PC-9 (cell line): ENCODE measurements around the gene CASP3. TPM values are rescaled to one million over a fixed set of nuclear protein-coding genes. Genes with fewer than 3 reads are reported as not detected.
A peak's percentile ranks its signal among the peaks of the same experiment; 100 is the strongest.
"Not testable (repeated sequence)": the region's sequence is repeated elsewhere in the genome, so short reads cannot be mapped to it uniquely, and the experiment has no call there.

Experiments
- BruUV-seq: library from RNA; stranded (reverse); fragments of 400-500 nt; replicated peaks from 2 replicates; lab custom pipeline; 2021; lab: Mats Ljungman, UMichigan
- CTCF ChIA-PET: fragments of 300-600 bp; sonication (Branson Sonifier 250); formaldehyde crosslinking; loops from one replicate; lab custom pipeline; 2022; ENCODE audit warnings: antibody characterized with exemption; lab: Charles Lee
- POLR2A ChIA-PET: fragments of 300-600 bp; sonication (Branson Sonifier 250); formaldehyde crosslinking; loops from one replicate; lab custom pipeline; 2022; ENCODE audit warnings: antibody characterized with exemption; ENCODE audit not compliant: unreplicated experiment; lab: Charles Lee
- DNase-seq, 2 experiments: peaks; one replicate each; pipeline versions ENCODE4 v3.0.0 to v3.0.0-alpha.2; 2015 to 2022; ENCODE audit warnings: mixed read lengths in 1 of 2
- H2AFZ ChIP-seq: fragments of 200-600 bp; sonication (generic); 2 replicates; pipeline ENCODE4 v1.8.1; 2017; ENCODE audit warnings: antibody characterized with exemption
- H3F3A ChIP-seq: fragments of 200-600 bp; sonication (generic); 2 replicates; pipeline ENCODE4 v1.8.1; 2017; ENCODE audit warnings: antibody characterized with exemption, mild to moderate bottlenecking, low read depth; ENCODE audit not compliant: insufficient read depth
- H3K27ac ChIP-seq: fragments of 200-600 bp; sonication (generic); 2 replicates; pipeline ENCODE4 v1.6.1; 2016; ENCODE audit warnings: mixed run types
- H3K27me3 ChIP-seq: fragments of 200-600 bp; sonication (generic); 2 replicates; pipeline ENCODE4 v1.6.1; 2016; ENCODE audit warnings: low read depth, mixed run types; ENCODE audit not compliant: insufficient read depth
- H3K36me3 ChIP-seq: fragments of 200-600 bp; sonication (generic); 2 replicates; pipeline ENCODE4 v1.6.1; 2016; ENCODE audit warnings: low read depth, mixed run types
- H3K4me1 ChIP-seq: fragments of 200-600 bp; sonication (generic); replicated peaks from 2 replicates; pipeline ENCODE4 v1.6.1; 2016; ENCODE audit warnings: mixed run types; ENCODE audit not compliant: insufficient read depth
- H3K4me2 ChIP-seq: fragments of 200-600 bp; sonication (generic); 2 replicates; pipeline ENCODE4 v1.6.1; 2017; ENCODE audit warnings: mixed run types
- H3K4me3 ChIP-seq: fragments of 200-600 bp; sonication (generic); 2 replicates; pipeline ENCODE4 v1.6.1; 2016; ENCODE audit warnings: mixed run types
- H3K79me2 ChIP-seq: fragments of 200-600 bp; sonication (generic); 2 replicates; pipeline ENCODE4 v1.6.1; 2017; ENCODE audit warnings: low read depth, mixed run types
- H3K9me2 ChIP-seq: fragments of 200-600 bp; sonication (generic); 2 replicates; pipeline ENCODE4 v1.8.1; 2017; ENCODE audit warnings: mild to moderate bottlenecking; ENCODE audit not compliant: insufficient read depth
- H3K9me3 ChIP-seq: fragments of 200-600 bp; sonication (generic); 2 replicates; pipeline ENCODE4 v1.8.1; 2016; ENCODE audit warnings: low read depth; ENCODE audit not compliant: insufficient read depth
- H4K20me1 ChIP-seq: fragments of 200-600 bp; sonication (generic); 2 replicates; pipeline ENCODE4 v1.8.1; 2017; ENCODE audit not compliant: insufficient read depth
- CTCF ChIP-seq: fragments of 200-600 bp; sonication (generic); conservative IDR thresholded peaks from 2 replicates; pipeline ENCODE4 v1.6.1; 2017; ENCODE audit warnings: mixed run types, antibody characterized with exemption, mild to moderate bottlenecking, moderate library complexity
- EZH2 ChIP-seq: fragments of 200-600 bp; sonication (generic); IDR thresholded peaks from 2 replicates; pipeline ENCODE4 v1.8.0; 2017; ENCODE audit warnings: antibody characterized with exemption, low read depth
- intact Hi-C: fragments of 100-400 bp; cut with micrococcal nuclease; formaldehyde crosslinking; loops from one replicate; pipeline ENCODE4 v1.10.0; 2022; ENCODE audit not compliant: unreplicated experiment
- total RNA-seq: library from RNA; stranded (reverse); gene quantifications from 2 replicates; pipeline ENCODE4 v1.2.3, GENCODE V29; 2021

The CASP3 gene
- total RNA-seq, 1 experiment from 2014 or later, result 35.7 TPM

- intact Hi-C loops, result no loop called here
- TF ChIP-seq EZH2 (no peak), CTCF (no peak)
- no peaks in the 10 kb centered on the region for H3K9me3 ChIP-seq
- H3K9me2 ChIP-seq, result no peaks in the 10 kb centered on the region
- POLR2A ChIA-PET, result interaction anchor here (0.7 kb wide), 1 partner anchor 1490 kb away, joined by 3 read pairs; no protein-coding TSS in a partner anchor
- no peak overlapping the region for H3K4me2 ChIP-seq
- CTCF ChIA-PET, result no interaction called here
- no peaks in the 10 kb centered on the region for H3K4me1 ChIP-seq
- H3K4me3 ChIP-seq, result no peak overlapping the region
- H3K79me2 ChIP-seq, result no peaks in the 10 kb centered on the region
- no peak overlapping the region for H3K27ac ChIP-seq
- H3K36me3 ChIP-seq, result no peaks in the 10 kb centered on the region
- no peaks in the 10 kb centered on the region for H3F3A ChIP-seq
- no peak for DNase-seq
- no peak overlapping the region for H2AFZ ChIP-seq
- no TSS peak for BruUV-seq
- no peaks in the 10 kb centered on the region for H4K20me1 ChIP-seq
- H3K27me3 ChIP-seq, result no peaks in the 10 kb centered on the region
These were observed 7.9 kb upstream of the CASP3 start for GRCh38 chr4:184657144-184657543.

GRCh38 chr4:184655889-184656869 is 6.9 kb upstream of the CASP3 start:
- no peaks in the 10 kb centered on the region for H3K36me3 ChIP-seq
- ChIA-PET POLR2A (no interaction called here), CTCF (interaction anchor here (0.9 kb wide), 1 partner anchor 29 kb away, joined by 4 read pairs; no protein-coding TSS in a partner anchor)
- no peak overlapping the region for H3K4me2 ChIP-seq
- intact Hi-C loops, result no loop called here
- no peak for TF ChIP-seq CTCF
- no peak for TF ChIP-seq EZH2
- BruUV-seq, result no TSS peak
- H3K27ac ChIP-seq, result no peak overlapping the region
- no peaks in the 10 kb centered on the region for H3K27me3 ChIP-seq
- H3K9me2 ChIP-seq, result no peaks in the 10 kb centered on the region
- H4K20me1 ChIP-seq, result no peaks in the 10 kb centered on the region
- H3K79me2 ChIP-seq, result no peaks in the 10 kb centered on the region
- no peaks in the 10 kb centered on the region for H3F3A ChIP-seq
- H3K4me3 ChIP-seq, result no peak overlapping the region
- H3K4me1 ChIP-seq, result no peaks in the 10 kb centered on the region
- H2AFZ ChIP-seq, result no peak overlapping the region
- DNase-seq, result no peak
- H3K9me3 ChIP-seq, result no peaks in the 10 kb centered on the region

GRCh38 chr4:184653650-184654049 is 4.4 kb upstream of the CASP3 start:
- peaks cover 4% of the 10 kb centered on the region; the same call in 1 of the 2 replicates for H3K4me1 ChIP-seq
- POLR2A ChIA-PET, result interaction anchor here (0.7 kb wide), 1 partner anchor 116 kb away, joined by 3 read pairs; no protein-coding TSS in a partner anchor
- H3K27ac ChIP-seq, result no peak overlapping the region
- H4K20me1 ChIP-seq, result no peaks in the 10 kb centered on the region
- intact Hi-C loops, result loop anchor here (5.0 kb wide), 1 partner anchor 94 kb away; no protein-coding TSS in a partner anchor
- no peak for TF ChIP-seq EZH2
- TF ChIP-seq CTCF, result no peak
- H3K4me3 ChIP-seq, result no peak overlapping the region
- no peaks in the 10 kb centered on the region for H3K9me2 ChIP-seq
- DNase-seq, result peak; percentile 7 to 39
- H3K36me3 ChIP-seq, result no peaks in the 10 kb centered on the region
- 0 out of 2 replicates have a peak, but pooled peaks cover 7% of the 10 kb centered on the region for H3K79me2 ChIP-seq
- CTCF ChIA-PET, result no interaction called here
- H3K4me2 ChIP-seq, result no peak overlapping the region
- H2AFZ ChIP-seq, result no peak overlapping the region
- H3F3A ChIP-seq, result no peaks in the 10 kb centered on the region
- H3K9me3 ChIP-seq, result no peaks in the 10 kb centered on the region
- H3K27me3 ChIP-seq, result no peaks in the 10 kb centered on the region
- BruUV-seq, result no TSS peak

GRCh38 chr4:184652681-184653080 is 3.4 kb upstream of the CASP3 start:
- H2AFZ ChIP-seq, DNase-seq, H3K36me3 ChIP-seq, H3K9me2 ChIP-seq, POLR2A ChIA-PET, H3K4me2 ChIP-seq, H3K9me3 ChIP-seq, H3K27ac ChIP-seq, H3F3A ChIP-seq, H3K4me3 ChIP-seq, H4K20me1 ChIP-seq, BruUV-seq, CTCF ChIA-PET, H3K4me1 ChIP-seq, H3K27me3 ChIP-seq: not testable (repeated sequence)
- peaks cover 16% of the 10 kb centered on the region for H3K79me2 ChIP-seq
- intact Hi-C loops, result loop anchor here (5.0 kb wide), 1 partner anchor 95 kb away; no protein-coding TSS in a partner anchor
